ENCODE measurements around the gene BDH1. TPM values are rescaled to one million over a fixed set of nuclear protein-coding genes. Genes with fewer than 3 reads are reported as not detected.

BDH1 gene
- total and polyA plus RNA-seq, 2 of the 13 experiments (the other 11 are each of a cell fraction or from before 2014, with no cell fraction given) = 21.2 to 71.9 TPM

- 0 out of 4 replicates have a peak, but pooled peaks of 1 of the 2 experiments have one; percentile 7 for TF ChIP-seq HMGXB4 (CRISPR knock-in tag; IDR thresholded peaks at IDR 0.05; ENCODE audit: borderline replicate concordance in 1 of 2, low read depth in 1 of 2)
- TF ChIP-seq ARID4A (CRISPR knock-in tag; IDR thresholded peaks at IDR 0.05; ENCODE audit: borderline replicate concordance) = peak; percentile 74
- TF ChIP-seq ZBTB20 (CRISPR knock-in tag; IDR thresholded peaks at IDR 0.05; ENCODE audit: borderline replicate concordance, low read depth) = no peak
- TF ChIP-seq, protein P1, sequence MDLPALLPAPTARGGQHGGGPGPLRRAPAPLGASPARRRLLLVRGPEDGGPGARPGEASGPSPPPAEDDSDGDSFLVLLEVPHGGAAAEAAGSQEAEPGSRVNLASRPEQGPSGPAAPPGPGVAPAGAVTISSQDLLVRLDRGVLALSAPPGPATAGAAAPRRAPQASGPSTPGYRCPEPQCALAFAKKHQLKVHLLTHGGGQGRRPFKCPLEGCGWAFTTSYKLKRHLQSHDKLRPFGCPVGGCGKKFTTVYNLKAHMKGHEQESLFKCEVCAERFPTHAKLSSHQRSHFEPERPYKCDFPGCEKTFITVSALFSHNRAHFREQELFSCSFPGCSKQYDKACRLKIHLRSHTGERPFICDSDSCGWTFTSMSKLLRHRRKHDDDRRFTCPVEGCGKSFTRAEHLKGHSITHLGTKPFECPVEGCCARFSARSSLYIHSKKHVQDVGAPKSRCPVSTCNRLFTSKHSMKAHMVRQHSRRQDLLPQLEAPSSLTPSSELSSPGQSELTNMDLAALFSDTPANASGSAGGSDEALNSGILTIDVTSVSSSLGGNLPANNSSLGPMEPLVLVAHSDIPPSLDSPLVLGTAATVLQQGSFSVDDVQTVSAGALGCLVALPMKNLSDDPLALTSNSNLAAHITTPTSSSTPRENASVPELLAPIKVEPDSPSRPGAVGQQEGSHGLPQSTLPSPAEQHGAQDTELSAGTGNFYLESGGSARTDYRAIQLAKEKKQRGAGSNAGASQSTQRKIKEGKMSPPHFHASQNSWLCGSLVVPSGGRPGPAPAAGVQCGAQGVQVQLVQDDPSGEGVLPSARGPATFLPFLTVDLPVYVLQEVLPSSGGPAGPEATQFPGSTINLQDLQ (CRISPR knock-in tag; IDR thresholded peaks at IDR 0.05) = no peak
- TF ChIP-seq PCBP1 (IDR thresholded peaks at IDR 0.05; ENCODE audit: borderline replicate concordance, low read depth, low read length) = no peak
- TF ChIP-seq ZNF709 (CRISPR knock-in tag; IDR thresholded peaks at IDR 0.05) = no peak; the same call in 1 of the 2 replicates
- TF ChIP-seq, protein P2, sequence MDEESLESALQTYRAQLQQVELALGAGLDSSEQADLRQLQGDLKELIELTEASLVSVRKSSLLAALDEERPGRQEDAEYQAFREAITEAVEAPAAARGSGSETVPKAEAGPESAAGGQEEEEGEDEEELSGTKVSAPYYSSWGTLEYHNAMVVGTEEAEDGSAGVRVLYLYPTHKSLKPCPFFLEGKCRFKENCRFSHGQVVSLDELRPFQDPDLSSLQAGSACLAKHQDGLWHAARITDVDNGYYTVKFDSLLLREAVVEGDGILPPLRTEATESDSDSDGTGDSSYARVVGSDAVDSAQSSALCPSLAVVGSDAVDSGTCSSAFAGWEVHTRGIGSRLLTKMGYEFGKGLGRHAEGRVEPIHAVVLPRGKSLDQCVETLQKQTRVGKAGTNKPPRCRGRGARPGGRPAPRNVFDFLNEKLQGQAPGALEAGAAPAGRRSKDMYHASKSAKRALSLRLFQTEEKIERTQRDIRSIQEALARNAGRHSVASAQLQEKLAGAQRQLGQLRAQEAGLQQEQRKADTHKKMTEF (CRISPR knock-in tag; IDR thresholded peaks at IDR 0.05) = peak; percentile 74
- TF ChIP-seq GTF2F1 (IDR thresholded peaks at IDR 0.05; ENCODE audit: low read length) = 0 out of 2 replicates have a peak, but pooled peaks have one; percentile 6
- TF ChIP-seq ZNF577 (CRISPR knock-in tag; IDR thresholded peaks at IDR 0.05; ENCODE audit: borderline replicate concordance, low read depth) = no peak
- TF ChIP-seq ZNF33B (CRISPR knock-in tag; IDR thresholded peaks at IDR 0.05) = no peak
- TF ChIP-seq ZNF501 (CRISPR knock-in tag; IDR thresholded peaks at IDR 0.05) = 0 out of 2 replicates have a peak, but pooled peaks have one; percentile 44
- TF ChIP-seq PHB2 (IDR thresholded peaks at IDR 0.05; ENCODE audit: partially characterized antibody) = no peak
- TF ChIP-seq TCF7 (IDR thresholded peaks at IDR 0.05; ENCODE audit: low read depth) = no peak
- no peak for TF ChIP-seq ZNF17 (CRISPR knock-in tag; IDR thresholded peaks at IDR 0.05)
- TF ChIP-seq ZNF296 (CRISPR knock-in tag; conservative IDR thresholded peaks at IDR 0.05) = no peak
- TF ChIP-seq RFXANK (CRISPR knock-in tag; IDR thresholded peaks at IDR 0.05) = no peak
- TF ChIP-seq ZNF331 (CRISPR knock-in tag; IDR thresholded peaks at IDR 0.05) = 0 out of 2 replicates have a peak, but pooled peaks have one; percentile 36
- TF ChIP-seq NPAS2 (CRISPR knock-in tag; IDR thresholded peaks at IDR 0.05; ENCODE audit: borderline replicate concordance) = no peak
Observed at GRCh38 chr3:197520311-197521276, 35.2 kb downstream of the BDH1 start (continued).
